HEK293T (cell line): Measurements from ENCODE around the gene KREMEN2.

ENCODE experiments used
- BHLHE40 ChIP-seq: fragments of 450-650 bp; IDR thresholded peaks from 2 replicates; pipeline ENCODE4 v1.6.1; 2016; ENCODE audit warnings: mild to moderate bottlenecking, moderate library complexity, borderline replicate concordance
- ELF4 ChIP-seq: fragments of 450-650 bp; IDR thresholded peaks from 2 replicates; pipeline ENCODE4 v1.6.1; 2017; ENCODE audit warnings: antibody characterized with exemption
- FOXA1 ChIP-seq: fragments of 450-650 bp; IDR thresholded peaks from 2 replicates; pipeline ENCODE4 v1.6.1; 2016; ENCODE audit warnings: mild to moderate bottlenecking
- FOXM1 ChIP-seq: fragments of 450-650 bp; IDR thresholded peaks from 2 replicates; pipeline ENCODE4 v1.6.1; 2017; ENCODE audit warnings: mild to moderate bottlenecking, borderline replicate concordance
- SP1 ChIP-seq: fragments of 450-650 bp; IDR thresholded peaks from 2 replicates; pipeline ENCODE4 v1.6.1; 2017
- ZNF384 ChIP-seq: fragments of 450-650 bp; IDR thresholded peaks from 2 replicates; pipeline ENCODE4 v1.6.1; 2016

DNA sequence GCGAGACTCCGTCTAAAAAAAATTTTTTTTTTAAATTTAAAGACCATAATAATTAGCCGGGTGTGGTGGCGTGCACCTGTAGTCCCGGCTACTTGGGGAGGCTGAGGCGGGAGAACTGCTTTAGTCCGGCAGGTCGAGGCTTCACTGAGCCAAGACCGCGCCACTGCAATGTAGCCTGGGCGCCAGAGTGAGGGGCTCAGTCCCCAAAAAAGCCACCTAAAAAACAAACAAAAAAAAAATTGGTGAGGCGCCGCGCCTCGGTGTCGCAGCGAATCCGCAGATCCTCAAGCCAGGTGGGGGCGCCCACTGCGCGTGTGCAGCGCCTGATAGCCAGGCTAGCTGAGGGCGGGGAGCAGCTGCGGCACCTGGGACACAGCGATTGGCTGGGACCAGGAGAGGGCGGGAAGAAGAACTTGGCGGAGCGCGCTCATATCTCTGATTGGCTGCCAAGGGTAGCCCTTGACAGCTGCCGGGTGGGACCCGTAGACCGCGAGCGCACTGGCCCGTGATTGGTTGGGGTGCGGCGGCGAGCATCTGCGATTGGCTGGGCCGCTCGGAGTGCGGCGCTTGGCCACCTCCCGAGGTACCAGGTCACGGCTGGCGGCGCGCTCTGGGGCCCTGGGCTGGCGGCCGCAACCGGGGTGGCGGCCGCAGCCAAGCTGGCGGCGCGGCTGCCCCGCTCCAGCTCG is 39.7 kb downstream of the KREMEN2 start:
- no peak for TF ChIP-seq ELF4
- no peak for TF ChIP-seq FOXM1
- no peak for TF ChIP-seq FOXA1
- no peak for TF ChIP-seq ZNF384
- TF ChIP-seq SP1: no peak
- no peak for TF ChIP-seq BHLHE40
